Measurements from ENCODE around the gene DENND1A.
A peak's percentile ranks its signal among the peaks of the same experiment; 100 is the strongest.

DNA sequence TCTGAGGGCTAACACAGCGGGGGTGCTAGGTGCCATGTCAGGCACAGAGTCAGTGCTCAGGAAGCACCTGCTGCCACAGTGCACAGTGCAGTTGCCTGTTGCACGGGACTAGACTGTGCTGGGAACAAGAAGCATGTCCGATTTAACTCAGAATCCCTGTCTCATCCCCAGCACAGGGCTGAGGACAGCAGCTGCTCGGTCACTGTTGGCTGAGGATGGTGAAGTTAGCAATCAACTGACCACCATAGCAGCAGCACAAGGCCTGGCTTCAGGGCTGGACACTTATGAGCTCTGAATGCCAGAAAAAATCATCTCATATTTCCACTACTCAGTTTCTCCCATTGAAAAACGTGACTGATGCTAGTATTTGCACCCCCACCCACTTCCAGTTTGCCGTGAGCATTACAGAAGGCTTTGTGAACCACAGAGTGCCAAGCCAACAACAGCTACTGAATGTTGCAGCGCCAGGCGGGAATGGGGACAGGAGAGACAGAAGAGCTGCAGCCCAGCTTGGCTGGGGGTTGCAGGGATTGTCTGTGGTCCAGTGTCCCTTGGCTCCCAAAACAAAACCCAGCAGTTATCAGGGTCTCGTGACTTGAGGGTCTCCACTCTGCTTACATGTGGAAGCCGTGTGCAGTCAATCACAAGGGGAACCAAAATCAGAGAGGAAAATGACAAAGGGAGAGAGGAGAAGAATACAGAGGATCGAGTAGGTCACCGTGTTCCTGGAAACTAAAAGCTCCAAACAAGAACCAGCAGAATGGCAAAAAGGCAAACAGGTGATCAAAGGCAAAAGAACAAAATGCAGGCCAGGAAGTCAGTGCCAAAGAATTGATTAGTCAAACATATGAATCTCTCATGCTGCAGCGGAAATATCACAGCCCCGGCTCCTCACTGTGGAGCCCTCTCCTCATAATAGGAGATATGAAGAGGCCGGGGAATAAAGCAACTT, 418.3 kb downstream of the DENND1A start:
- TF ChIP-seq GABPA (IDR thresholded peaks at IDR 0.05 in 1 of 2, conservative IDR thresholded peaks at IDR 0.05 in 1 of 2) (no peak), TAF1 (conservative IDR thresholded peaks at IDR 0.05) (no peak), MAX (IDR thresholded peaks at IDR 0.05) (no peak), EGR1 (IDR thresholded peaks at IDR 0.05; ENCODE audit: low read depth in 2 of 2) (no peak), RAD21 (IDR thresholded peaks at IDR 0.05) (peak in 1 of 2 donors; percentile 8), YY1 (IDR thresholded peaks at IDR 0.05) (peak; percentile 46)
- TF ChIP-seq, protein P1, sequence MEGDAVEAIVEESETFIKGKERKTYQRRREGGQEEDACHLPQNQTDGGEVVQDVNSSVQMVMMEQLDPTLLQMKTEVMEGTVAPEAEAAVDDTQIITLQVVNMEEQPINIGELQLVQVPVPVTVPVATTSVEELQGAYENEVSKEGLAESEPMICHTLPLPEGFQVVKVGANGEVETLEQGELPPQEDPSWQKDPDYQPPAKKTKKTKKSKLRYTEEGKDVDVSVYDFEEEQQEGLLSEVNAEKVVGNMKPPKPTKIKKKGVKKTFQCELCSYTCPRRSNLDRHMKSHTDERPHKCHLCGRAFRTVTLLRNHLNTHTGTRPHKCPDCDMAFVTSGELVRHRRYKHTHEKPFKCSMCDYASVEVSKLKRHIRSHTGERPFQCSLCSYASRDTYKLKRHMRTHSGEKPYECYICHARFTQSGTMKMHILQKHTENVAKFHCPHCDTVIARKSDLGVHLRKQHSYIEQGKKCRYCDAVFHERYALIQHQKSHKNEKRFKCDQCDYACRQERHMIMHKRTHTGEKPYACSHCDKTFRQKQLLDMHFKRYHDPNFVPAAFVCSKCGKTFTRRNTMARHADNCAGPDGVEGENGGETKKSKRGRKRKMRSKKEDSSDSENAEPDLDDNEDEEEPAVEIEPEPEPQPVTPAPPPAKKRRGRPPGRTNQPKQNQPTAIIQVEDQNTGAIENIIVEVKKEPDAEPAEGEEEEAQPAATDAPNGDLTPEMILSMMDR (IDR thresholded peaks at IDR 0.05; ENCODE audit: low read depth, low read length, missing input control), result no peak
- TF ChIP-seq, protein P2, sequence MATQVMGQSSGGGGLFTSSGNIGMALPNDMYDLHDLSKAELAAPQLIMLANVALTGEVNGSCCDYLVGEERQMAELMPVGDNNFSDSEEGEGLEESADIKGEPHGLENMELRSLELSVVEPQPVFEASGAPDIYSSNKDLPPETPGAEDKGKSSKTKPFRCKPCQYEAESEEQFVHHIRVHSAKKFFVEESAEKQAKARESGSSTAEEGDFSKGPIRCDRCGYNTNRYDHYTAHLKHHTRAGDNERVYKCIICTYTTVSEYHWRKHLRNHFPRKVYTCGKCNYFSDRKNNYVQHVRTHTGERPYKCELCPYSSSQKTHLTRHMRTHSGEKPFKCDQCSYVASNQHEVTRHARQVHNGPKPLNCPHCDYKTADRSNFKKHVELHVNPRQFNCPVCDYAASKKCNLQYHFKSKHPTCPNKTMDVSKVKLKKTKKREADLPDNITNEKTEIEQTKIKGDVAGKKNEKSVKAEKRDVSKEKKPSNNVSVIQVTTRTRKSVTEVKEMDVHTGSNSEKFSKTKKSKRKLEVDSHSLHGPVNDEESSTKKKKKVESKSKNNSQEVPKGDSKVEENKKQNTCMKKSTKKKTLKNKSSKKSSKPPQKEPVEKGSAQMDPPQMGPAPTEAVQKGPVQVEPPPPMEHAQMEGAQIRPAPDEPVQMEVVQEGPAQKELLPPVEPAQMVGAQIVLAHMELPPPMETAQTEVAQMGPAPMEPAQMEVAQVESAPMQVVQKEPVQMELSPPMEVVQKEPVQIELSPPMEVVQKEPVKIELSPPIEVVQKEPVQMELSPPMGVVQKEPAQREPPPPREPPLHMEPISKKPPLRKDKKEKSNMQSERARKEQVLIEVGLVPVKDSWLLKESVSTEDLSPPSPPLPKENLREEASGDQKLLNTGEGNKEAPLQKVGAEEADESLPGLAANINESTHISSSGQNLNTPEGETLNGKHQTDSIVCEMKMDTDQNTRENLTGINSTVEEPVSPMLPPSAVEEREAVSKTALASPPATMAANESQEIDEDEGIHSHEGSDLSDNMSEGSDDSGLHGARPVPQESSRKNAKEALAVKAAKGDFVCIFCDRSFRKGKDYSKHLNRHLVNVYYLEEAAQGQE (IDR thresholded peaks at IDR 0.05), result no peak
